Left lung (tissue), 10 donors: ENCODE results near the gene HCN3. TPM values are rescaled to one million over a fixed set of nuclear protein-coding genes. Genes with fewer than 3 reads are reported as not detected.

Source experiments
- ATAC-seq: fragments of 200-7000 bp; cut with Tn5 transposase; one replicate; pipeline ENCODE4 v1.9.1; 2020; ENCODE audit warnings: moderate library complexity
- DNase-seq, 4 donors: peaks; one replicate each; pipeline ENCODE4 v3.0.0-alpha.2; 2013 to 2020
- H3K27ac ChIP-seq, 2 donors: fragments of 200-600 bp; sonication (generic) in 1 of 2; one replicate each; pipeline versions ENCODE4 v1.5.0 to v1.8.0; 2020 to 2021
- H3K27me3 ChIP-seq, 2 donors: fragments of 200-600 bp; sonication (generic) in 1 of 2; one replicate each; pipeline versions ENCODE4 v1.5.0 to v1.8.0; 2020 to 2021
- H3K36me3 ChIP-seq, 2 donors: fragments of 200-600 bp; sonication (generic) in 1 of 2; one replicate each; pipeline versions ENCODE4 v1.5.0 to v1.8.0; 2020 to 2021
- H3K4me1 ChIP-seq, 2 donors: fragments of 200-600 bp; one replicate each; pipeline ENCODE4 v1.8.0; 2021
- H3K4me3 ChIP-seq, 2 donors: fragments of 200-600 bp; sonication (generic) in 1 of 2; one replicate each; pipeline versions ENCODE4 v1.5.0 to v1.8.0; 2020 to 2021; ENCODE audit warnings: mild to moderate bottlenecking in 1 of 2
- H3K9me3 ChIP-seq, 2 donors: fragments of 200-600 bp; sonication (generic) in 1 of 2; one replicate each; pipeline versions ENCODE4 v1.5.0 to v1.8.0; 2020 to 2021
- intact Hi-C, 2 donors: fragments of 100-400 bp; cut with DNase I; formaldehyde crosslinking; loops; one replicate each; pipeline versions ENCODE4 v1.11.2 to v1.14.2; 2022
- polyA plus RNA-seq, 6 donors: library from polyadenylated mRNA; unstranded; fragments of 120-200 nt; gene quantifications; one replicate each; pipeline ENCODE4 v1.2.1, GENCODE V29; 2013; ENCODE audit not compliant: insufficient read length in 6 of 6
- total RNA-seq, 2 donors: library from RNA; stranded (reverse); fragmentation: NEBNext Ultra II Directional; extraction: Animal tissue kit (Norgen Biotek cat#: 25700); gene quantifications; one replicate each; pipeline ENCODE4 v1.2.1, GENCODE V29; 2021
- TF ChIP-seq, protein P1 (sequence below), 2 donors: fragments of 200-600 bp; sonication (generic) in 1 of 2; IDR thresholded peaks; one replicate each; pipeline versions ENCODE4 v1.5.0 to v1.8.0; 2021; ENCODE audit warnings: antibody characterized with exemption in 2 of 2
- donor health status: DM: no; HTN: yes; CAD: no.
- donor health status: DM: no; HTN: no; CAD: no.

HCN3 gene
- total and polyA plus RNA-seq, 8 donors = 2.4 to 11.7 (median 8.3) TPM

DNA sequence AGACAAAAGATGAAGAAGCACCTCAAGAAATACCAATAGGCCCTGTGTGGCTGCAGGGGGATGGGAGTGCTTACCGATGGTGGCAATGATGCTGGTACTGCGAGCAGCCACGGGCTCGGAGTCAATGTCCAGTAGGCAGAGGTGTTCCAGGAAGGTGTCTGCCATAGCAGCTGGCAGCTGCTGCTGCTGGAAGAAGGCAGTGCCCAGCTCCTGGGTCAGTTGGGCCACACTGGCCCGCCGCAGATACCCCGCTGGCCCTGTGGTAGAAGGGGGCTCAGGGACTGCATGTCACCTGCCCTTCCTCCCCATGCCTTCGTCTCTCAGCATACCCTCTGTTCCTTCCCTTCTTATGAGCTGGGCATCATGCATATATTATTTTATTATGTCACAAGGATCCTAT, 22.8 kb downstream of the HCN3 start:
- H3K27ac ChIP-seq = no peak overlapping the region
- intact Hi-C loops = no loop called here

DNA sequence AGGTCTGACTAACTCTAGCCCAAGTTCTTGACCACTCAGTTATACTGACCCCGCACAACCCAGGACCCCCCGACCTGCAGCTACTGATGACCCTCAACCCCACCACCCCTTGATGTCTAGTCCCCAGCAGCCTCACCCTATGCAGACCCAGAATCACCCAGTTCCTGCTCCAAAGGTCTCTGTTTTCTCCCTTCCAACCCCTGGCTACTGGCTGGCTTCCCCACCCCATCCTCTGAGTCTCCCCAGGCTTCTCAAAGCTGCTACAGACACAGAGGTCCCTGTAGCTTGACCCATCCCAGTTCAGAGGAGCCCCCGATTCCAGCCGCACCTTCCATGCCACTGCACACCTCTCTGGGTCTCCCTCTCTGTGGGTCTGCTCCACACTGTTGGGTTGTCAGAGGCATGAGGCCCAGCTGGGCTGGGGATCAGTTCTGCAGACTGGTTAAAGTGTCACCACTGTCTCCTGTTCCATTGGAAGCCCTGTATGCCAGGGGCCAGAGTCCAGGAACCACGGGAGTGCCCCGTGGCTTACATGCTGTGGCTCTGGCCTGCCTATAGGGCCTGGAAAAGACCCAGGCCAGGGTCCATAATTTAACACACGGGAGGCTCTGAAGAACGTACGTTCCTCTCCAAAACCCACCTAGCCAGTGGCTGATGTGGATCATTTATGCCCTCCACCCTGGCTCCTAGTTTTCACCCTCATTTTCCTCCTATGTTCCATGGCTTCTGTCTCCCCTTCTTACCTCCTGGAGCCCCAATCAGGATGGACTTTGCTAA, 23.5 kb downstream of the HCN3 start:
- ATAC-seq (no peak), DNase-seq (peak in 1 of 4 donors; percentile 16)
- H3K4me1 ChIP-seq = no peaks in the 10 kb centered on the region
- peaks cover 4 to 15% of the 10 kb centered on the region in 2 donors for H3K27me3 ChIP-seq
- no peaks in the 10 kb centered on the region for H3K36me3 ChIP-seq
- TF ChIP-seq, protein P1, sequence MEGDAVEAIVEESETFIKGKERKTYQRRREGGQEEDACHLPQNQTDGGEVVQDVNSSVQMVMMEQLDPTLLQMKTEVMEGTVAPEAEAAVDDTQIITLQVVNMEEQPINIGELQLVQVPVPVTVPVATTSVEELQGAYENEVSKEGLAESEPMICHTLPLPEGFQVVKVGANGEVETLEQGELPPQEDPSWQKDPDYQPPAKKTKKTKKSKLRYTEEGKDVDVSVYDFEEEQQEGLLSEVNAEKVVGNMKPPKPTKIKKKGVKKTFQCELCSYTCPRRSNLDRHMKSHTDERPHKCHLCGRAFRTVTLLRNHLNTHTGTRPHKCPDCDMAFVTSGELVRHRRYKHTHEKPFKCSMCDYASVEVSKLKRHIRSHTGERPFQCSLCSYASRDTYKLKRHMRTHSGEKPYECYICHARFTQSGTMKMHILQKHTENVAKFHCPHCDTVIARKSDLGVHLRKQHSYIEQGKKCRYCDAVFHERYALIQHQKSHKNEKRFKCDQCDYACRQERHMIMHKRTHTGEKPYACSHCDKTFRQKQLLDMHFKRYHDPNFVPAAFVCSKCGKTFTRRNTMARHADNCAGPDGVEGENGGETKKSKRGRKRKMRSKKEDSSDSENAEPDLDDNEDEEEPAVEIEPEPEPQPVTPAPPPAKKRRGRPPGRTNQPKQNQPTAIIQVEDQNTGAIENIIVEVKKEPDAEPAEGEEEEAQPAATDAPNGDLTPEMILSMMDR (IDR thresholded peaks at IDR 0.05) = no peak
- no peak overlapping the region for H3K4me3 ChIP-seq
- no peaks in the 10 kb centered on the region for H3K9me3 ChIP-seq
- H3K27ac ChIP-seq = no peak overlapping the region
- intact Hi-C loops = no loop called here

More for the DNA sequence above, 22.8 kb downstream of the HCN3 start:
- no peak overlapping the region for H3K4me3 ChIP-seq
- no peaks in the 10 kb centered on the region for H3K36me3 ChIP-seq
- TF ChIP-seq, protein P1 (IDR thresholded peaks at IDR 0.05) = no peak
- no peak for ATAC-seq
- peaks cover 0 to 6% of the 10 kb centered on the region in 2 donors for H3K4me1 ChIP-seq
- peaks cover 11 to 23% of the 10 kb centered on the region in 2 donors for H3K27me3 ChIP-seq
- H3K9me3 ChIP-seq = no peaks in the 10 kb centered on the region
- DNase-seq = peak in 1 of 4 donors; percentile 21

DNA sequence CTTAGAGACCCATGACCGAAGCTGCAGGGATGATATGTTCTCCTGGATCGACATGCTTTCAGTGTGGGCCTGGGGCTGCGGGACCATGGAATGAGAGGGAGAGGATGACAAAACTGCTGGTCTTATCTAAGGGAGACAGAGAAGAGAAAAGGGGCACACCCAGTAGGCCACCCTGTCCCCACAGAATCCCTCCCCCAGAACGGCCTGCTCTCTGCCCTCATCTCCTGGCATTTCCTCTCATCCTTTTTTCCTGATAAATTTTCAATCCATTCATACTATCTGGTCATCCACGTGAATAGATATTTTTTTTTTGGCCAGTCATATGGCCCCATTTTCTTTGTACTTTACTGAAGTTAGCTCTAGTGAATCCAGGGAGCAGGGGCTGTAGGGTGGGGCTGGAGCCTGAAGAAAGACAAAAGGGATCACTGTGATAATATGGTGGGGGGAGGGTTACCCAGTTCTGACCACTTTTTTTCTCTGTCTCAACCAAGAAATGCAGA, 24.1 kb downstream of the HCN3 start, which contains the start of gene PKLR:
Gene PKLR (minus strand): TSS at position 97 of the 500 bp plus-strand sequence. CDS start 43 bp downstream, at position 54.
- Histone ChIP-seq H3K36me3 (no peaks in the 10 kb centered on the region), H3K27ac (no peak within 1 kb of the TSS), H3K9me3 (no peaks in the 10 kb centered on the region), H3K4me3 (no peak within 1 kb of the TSS), H3K4me1 (no peaks in the 10 kb centered on the region), H3K27me3 (peaks cover 0 to 9% of the 10 kb centered on the region in 2 donors)
- DNase-seq (peak in 1 of 4 donors; percentile 24), ATAC-seq (no peak)
- TF ChIP-seq, protein P1 (IDR thresholded peaks at IDR 0.05) = no peak
- intact Hi-C loops = no loop called here

DNA sequence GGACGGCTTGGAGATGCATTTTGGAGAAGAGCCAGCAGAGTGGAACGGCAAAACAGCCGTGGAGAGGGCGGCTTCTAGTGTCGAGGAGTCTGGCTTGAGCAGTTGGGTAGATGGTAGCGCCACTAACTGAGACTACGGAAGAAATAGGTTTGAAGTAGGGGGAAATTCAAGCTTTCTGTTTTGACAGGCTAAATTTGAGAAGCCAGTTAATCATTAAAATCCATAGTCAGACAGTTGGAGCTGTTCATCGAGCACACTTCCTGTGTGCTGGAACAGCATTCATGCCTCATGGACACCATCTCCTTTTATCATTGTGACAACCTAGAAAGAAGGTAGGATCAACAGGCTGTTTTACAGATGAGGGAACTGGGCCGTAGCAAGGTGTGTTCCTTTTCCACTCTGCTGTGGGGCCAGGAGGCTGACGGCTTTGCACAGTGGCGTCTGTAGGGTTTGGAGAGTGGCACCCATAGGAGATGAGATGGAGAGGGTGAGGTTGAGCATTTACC, 27.3 kb downstream of the HCN3 start:
- H3K27me3 ChIP-seq = no peaks in the 10 kb centered on the region
- ATAC-seq (no peak), DNase-seq (peak in 1 of 4 donors; percentile 15)
- peaks cover under 1 to 14% of the 10 kb centered on the region in 2 donors for H3K4me1 ChIP-seq
- TF ChIP-seq, protein P1 (IDR thresholded peaks at IDR 0.05) = no peak
- H3K9me3 ChIP-seq = no peaks in the 10 kb centered on the region
- no peak overlapping the region for H3K27ac ChIP-seq
- intact Hi-C loops = no loop called here
- H3K36me3 ChIP-seq = no peaks in the 10 kb centered on the region
- H3K4me3 ChIP-seq = no peak overlapping the region

DNA sequence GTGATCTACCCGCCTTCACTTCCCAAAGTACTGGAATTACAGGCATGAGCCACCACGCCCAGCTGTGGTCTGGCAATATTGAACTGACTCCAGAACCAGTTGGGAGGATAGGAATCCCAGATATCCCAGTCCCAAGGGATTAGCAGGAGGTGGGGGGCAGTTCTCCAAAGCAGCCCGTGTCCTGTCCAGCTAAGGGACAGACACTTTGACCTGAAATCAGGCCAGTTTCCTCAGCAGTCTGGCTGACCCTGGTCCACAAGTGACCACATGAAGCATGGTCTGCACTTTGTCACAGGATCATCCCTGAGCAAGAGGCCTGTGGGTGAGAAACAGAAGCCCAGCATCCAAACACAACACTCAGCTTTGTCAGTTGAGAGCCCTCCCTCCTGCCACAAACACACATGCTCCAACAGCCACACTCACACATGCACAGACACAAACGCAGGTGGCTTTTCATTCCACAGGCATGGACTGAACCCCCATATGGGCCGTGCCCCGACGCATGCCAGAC, 28.7 kb downstream of the HCN3 start:
- Histone ChIP-seq H3K4me3 (no peak overlapping the region), H3K36me3 (peaks cover 0 to 7% of the 10 kb centered on the region in 2 donors), H3K27ac (no peak overlapping the region), H3K4me1 (peaks cover 6 to 27% of the 10 kb centered on the region in 2 donors), H3K27me3 (no peaks in the 10 kb centered on the region), H3K9me3 (no peaks in the 10 kb centered on the region)
- intact Hi-C loops = no loop called here
- no peak for ATAC-seq
- TF ChIP-seq, protein P1 (IDR thresholded peaks at IDR 0.05) = no peak
- peak in 1 of 4 donors; percentile 47 for DNase-seq
